HepG2 (cell line): Measurements from ENCODE around the gene RNU7-1. TPM values are rescaled to one million over a fixed set of nuclear protein-coding genes. Genes with fewer than 3 reads are reported as not detected.

Experiments
- AHDC1 ChIP-seq: sonication (generic); formaldehyde crosslinking; IDR thresholded peaks from 2 replicates; pipeline ENCODE4 v1.5.1; 2020; ENCODE audit warnings: mild to moderate bottlenecking, missing genetic modification reagents, borderline replicate concordance
- ARHGAP35 ChIP-seq: sonication (generic); formaldehyde crosslinking; IDR thresholded peaks from 2 replicates; pipeline ENCODE4 v1.9.0; 2022; ENCODE audit warnings: mild to moderate bottlenecking, inconsistent platforms, moderate library complexity, missing genetic modification reagents, borderline replicate concordance
- ARID5B ChIP-seq: IDR thresholded peaks from 2 replicates; pipeline ENCODE4 v1.4.0; 2020; ENCODE audit warnings: mild to moderate bottlenecking, missing genetic modification reagents
- ETV6 ChIP-seq: sonication (generic); formaldehyde crosslinking; conservative IDR thresholded peaks from 2 replicates; pipeline ENCODE4 v1.4.0; 2020; ENCODE audit warnings: missing genetic modification reagents
- NFE2 ChIP-seq: sonication (generic); formaldehyde crosslinking; IDR thresholded peaks from 2 replicates; pipeline ENCODE4 v1.4.0; 2020; ENCODE audit warnings: missing genetic modification reagents
- PREB ChIP-seq: sonication (generic); formaldehyde crosslinking; IDR thresholded peaks from 2 replicates; pipeline ENCODE4 v1.4.0; 2020; ENCODE audit warnings: missing genetic modification reagents
- ZNF646 ChIP-seq: sonication (generic); formaldehyde crosslinking; IDR thresholded peaks from 2 replicates; pipeline ENCODE4 v1.9.0; 2021; ENCODE audit warnings: mild to moderate bottlenecking, missing genetic modification reagents
- ZNF747 ChIP-seq: sonication (generic); formaldehyde crosslinking; IDR thresholded peaks from 2 replicates; pipeline ENCODE4 v1.8.1; 2023; ENCODE audit warnings: missing genetic modification reagents, mild to moderate bottlenecking, borderline replicate concordance
- ZNF780A ChIP-seq: sonication (generic); formaldehyde crosslinking; IDR thresholded peaks from 2 replicates; pipeline ENCODE4 v1.8.0; 2022; ENCODE audit warnings: mild to moderate bottlenecking, missing genetic modification reagents, moderate library complexity
- polyA plus RNA-seq, 8 experiments: library from polyadenylated mRNA; depleted of rRNA in 3 of 8; stranded (reverse) in 7 of 8; unstranded in 1 of 8; fragments of >200 nt; fragmentation: Illumina TruSeq in 4 of 8; extraction: Trizol in 4 of 8; gene quantifications; 2 replicates each; pipeline versions ENCODE4 v1.2.1 to v1.2.3, GENCODE V29; 2011 to 2016; ENCODE audit warnings: low read depth in 4 of 8, missing spikeins in 1 of 8, mixed read lengths in 1 of 8; ENCODE audit not compliant: insufficient read depth in 1 of 8
- total RNA-seq, 5 experiments: library from RNA; depleted of rRNA; stranded (reverse); fragments of >200 nt; fragmentation: Illumina TruSeq; extraction: Trizol; gene quantifications; 2 replicates each; pipeline ENCODE4 v1.2.3, GENCODE V29; 2016; ENCODE audit warnings: low read depth in 1 of 5

The RNU7-1 gene
- total and polyA plus RNA-seq, 2 of the 13 experiments (the other 11 are each of a cell fraction or from before 2014, with no cell fraction given): not detected

- no peak for TF ChIP-seq PREB (CRISPR knock-in tag)
- no peak for TF ChIP-seq ZNF646 (CRISPR knock-in tag)
- TF ChIP-seq ZNF747 (CRISPR knock-in tag): peak; percentile 98
- TF ChIP-seq NFE2: no peak
- TF ChIP-seq ZNF780A: no peak
- peak; percentile 78; the same call in 1 of the 2 replicates for TF ChIP-seq ARHGAP35 (CRISPR knock-in tag)
- TF ChIP-seq ARID5B (CRISPR knock-in tag): peak; percentile 63
- 0 out of 2 replicates have a peak, but pooled peaks have one; percentile 30 for TF ChIP-seq AHDC1 (CRISPR knock-in tag)
- peak; percentile 32; the same call in 1 of the 2 replicates for TF ChIP-seq ETV6 (CRISPR knock-in tag)
Measured at GRCh38 chr12:6937481-6938352, 5.9 kb upstream of the RNU7-1 start (continued).
